HepG2 (cell line): ENCODE measurements around the gene ADGRG1. TPM values are rescaled to one million over a fixed set of nuclear protein-coding genes. Genes with fewer than 3 reads are reported as not detected.

Source experiments
- ATAC-seq: fragments of 200-7000 bp; cut with Tn5 transposase; 3 replicates; pipeline ENCODE4 v1.9.1; 2020; ENCODE audit warnings: mild to moderate bottlenecking, moderate library complexity
- BruUV-seq: library from RNA; stranded (reverse); fragments of 400-500 nt; replicated peaks from 2 replicates; lab custom pipeline; 2021; lab: Mats Ljungman, UMichigan
- CTCF ChIA-PET: fragments of 300-600 bp; formaldehyde crosslinking; extraction: SDS; loops from one replicate; lab custom pipeline; 2021; ENCODE audit warnings: low total read pairs, inconsistent platforms, low intra/inter-chr PET ratio; lab: Yijun Ruan, JAX
- POLR2A ChIA-PET: fragments of 350-600 bp; sonication (Branson Sonifier 250); formaldehyde crosslinking; loops from one replicate; lab custom pipeline; 2020; ENCODE audit warnings: antibody characterized with exemption, inconsistent platforms; lab: Yijun Ruan, JAX
- DNase-seq: peaks from one replicate; pipeline ENCODE4 v3.0.0-alpha.2; 2015; ENCODE audit warnings: low spot score
- FAIRE-seq: peaks from 3 replicates; lab custom pipeline; 2011; peaks lifted over from hg19 to GRCh38; lab: Jason Lieb, UNC
- H2AFZ ChIP-seq: one replicate; pipeline ENCODE4 v1.6.1; 2011; ENCODE audit warnings: low read length, inconsistent platforms
- H3K27ac ChIP-seq: fragments of 300-600 bp; 3 replicates; pipeline ENCODE4 v1.8.0; 2011; ENCODE audit warnings: mixed run types, mild to moderate bottlenecking, mixed read lengths, low read length, inconsistent platforms; ENCODE audit not compliant: insufficient read depth; ENCODE audit errors: extremely low read length
- H3K27me3 ChIP-seq, 2 experiments: fragments of 200-600 bp in 1 of 2; 2 replicates in 1 of 2; 3 replicates in 1 of 2; pipeline versions ENCODE4 v1.6.0 to v1.8.0; 2011; ENCODE audit warnings: low read length in 2 of 2, mild to moderate bottlenecking in 2 of 2, moderate library complexity in 2 of 2, inconsistent platforms in 1 of 2; ENCODE audit not compliant: insufficient read depth in 2 of 2, control insufficient read depth in 1 of 2
- H3K36me3 ChIP-seq, 2 experiments: fragments of 200-600 bp in 1 of 2; replicated peaks in 1 of 2; 2 replicates in 1 of 2; 3 replicates in 1 of 2; pipeline versions ENCODE4 v1.5.1 to v1.8.0; 2011; ENCODE audit warnings: low read length in 2 of 2, inconsistent platforms in 1 of 2; ENCODE audit not compliant: insufficient read depth in 2 of 2, control insufficient read depth in 1 of 2
- H3K4me1 ChIP-seq: 2 replicates; pipeline ENCODE4 v1.5.1; 2012; ENCODE audit warnings: low read length, inconsistent platforms; ENCODE audit not compliant: insufficient read depth
- H3K4me2 ChIP-seq: 2 replicates; pipeline ENCODE4 v1.6.0; 2011; ENCODE audit warnings: low read depth, low read length, inconsistent platforms
- H3K4me3 ChIP-seq, 3 experiments: fragments of 200-600 bp in 1 of 3; sonication (generic), shearing (Covaris generic) in 1 of 3; replicated peaks in 1 of 3; 2 replicates each; pipeline ENCODE4 v1.5.1; 2011 to 2016; ENCODE audit warnings: low read length in 3 of 3, inconsistent platforms in 2 of 3, low read depth in 2 of 3, mild to moderate bottlenecking in 2 of 3, control low read depth in 1 of 3, mixed read lengths in 1 of 3; ENCODE audit not compliant: insufficient read depth in 1 of 3
- H3K79me2 ChIP-seq: one replicate; pipeline ENCODE4 v1.6.1; 2011; ENCODE audit warnings: low read length, inconsistent platforms; ENCODE audit not compliant: insufficient read depth
- H3K9ac ChIP-seq: 2 replicates; pipeline ENCODE4 v1.6.0; 2011; ENCODE audit warnings: mild to moderate bottlenecking, low read depth, low read length, inconsistent platforms; ENCODE audit not compliant: insufficient read depth
- H3K9me3 ChIP-seq: 2 replicates; pipeline ENCODE4 v1.5.1; 2012; ENCODE audit warnings: mild to moderate bottlenecking, low read length
- H4K20me1 ChIP-seq: 2 replicates; pipeline ENCODE4 v1.6.0; 2011; ENCODE audit warnings: inconsistent platforms, mild to moderate bottlenecking, low read length, moderate library complexity; ENCODE audit not compliant: insufficient read depth
- AGO1 ChIP-seq: fragments of 200-400 bp; formaldehyde crosslinking; IDR thresholded peaks from 2 replicates; pipeline ENCODE4 v1.6.1; 2017; ENCODE audit warnings: mild to moderate bottlenecking, low read depth, low read length, moderate library complexity; ENCODE audit not compliant: poor library complexity, severe bottlenecking
- EEA1 ChIP-seq: sonication (generic); formaldehyde crosslinking; IDR thresholded peaks from 2 replicates; pipeline ENCODE4 v1.5.1; 2020; ENCODE audit warnings: mild to moderate bottlenecking, missing genetic modification reagents, borderline replicate concordance
- MBD4 ChIP-seq: IDR thresholded peaks from 2 replicates; pipeline ENCODE4 v1.6.1; 2012; ENCODE audit warnings: low read length, inconsistent platforms, borderline replicate concordance
- SALL1 ChIP-seq: sonication (generic); formaldehyde crosslinking; IDR thresholded peaks from 2 replicates; pipeline ENCODE4 v1.8.0; 2022; ENCODE audit warnings: mild to moderate bottlenecking, missing genetic modification reagents
- U2AF1 ChIP-seq: fragments of 200-400 bp; formaldehyde crosslinking; optimal IDR thresholded peaks from 2 replicates; pipeline ENCODE3; 2017; ENCODE audit warnings: mild to moderate bottlenecking, low read depth, low read length
- ZNF30 ChIP-seq: sonication (generic); formaldehyde crosslinking; IDR thresholded peaks from 2 replicates; pipeline ENCODE4 v1.5.0; 2020; ENCODE audit warnings: mild to moderate bottlenecking, missing genetic modification reagents
- ZNF468 ChIP-seq: sonication (generic); formaldehyde crosslinking; IDR thresholded peaks from 2 replicates; pipeline ENCODE4 v1.8.0; 2022; ENCODE audit warnings: mild to moderate bottlenecking, moderate library complexity, missing genetic modification reagents
- ZNF562 ChIP-seq: sonication (generic); formaldehyde crosslinking; IDR thresholded peaks from 2 replicates; pipeline ENCODE4 v1.8.0; 2022; ENCODE audit warnings: missing genetic modification reagents, borderline replicate concordance
- ZNF646 ChIP-seq: sonication (generic); formaldehyde crosslinking; IDR thresholded peaks from 2 replicates; pipeline ENCODE4 v1.9.0; 2021; ENCODE audit warnings: mild to moderate bottlenecking, missing genetic modification reagents
- ZNF687 ChIP-seq: sonication (generic); formaldehyde crosslinking; IDR thresholded peaks from 2 replicates; pipeline ENCODE4 v1.5.1; 2020; ENCODE audit warnings: mild to moderate bottlenecking, missing genetic modification reagents, moderate library complexity
- ZNF768 ChIP-seq: sonication (generic); formaldehyde crosslinking; IDR thresholded peaks from 2 replicates; pipeline ENCODE4 v1.4.0; 2020; ENCODE audit warnings: missing genetic modification reagents
- WGBS: methylation state at CpG from one replicate; pipeline ENCODE4 v1.1.6; 2017; ENCODE audit warnings: low lambda C conversion rate; 5-methylcytosine and 5-hydroxymethylcytosine counted together
- in situ Hi-C: cut with HindIII; loops from 2 replicates; pipeline ENCODE4 v1.10.0; 2017; ENCODE audit warnings: low pct_unique_long_range_greater_than_20kb; ENCODE audit not compliant: extremely low pct_ligation_motif_present
- intact Hi-C: fragments of 100-400 bp; cut with micrococcal nuclease; formaldehyde crosslinking; loops from one replicate; pipeline ENCODE4 v1.10.0; 2022; ENCODE audit not compliant: unreplicated experiment
- polyA plus RNA-seq, 8 experiments: library from polyadenylated mRNA; depleted of rRNA in 3 of 8; stranded (reverse) in 7 of 8; unstranded in 1 of 8; fragments of >200 nt; fragmentation: Illumina TruSeq in 4 of 8; extraction: Trizol in 4 of 8; gene quantifications; 2 replicates each; pipeline versions ENCODE4 v1.2.1 to v1.2.3, GENCODE V29; 2011 to 2016; ENCODE audit warnings: low read depth in 4 of 8, missing spikeins in 1 of 8, mixed read lengths in 1 of 8; ENCODE audit not compliant: insufficient read depth in 1 of 8
- total RNA-seq, 5 experiments: library from RNA; depleted of rRNA; stranded (reverse); fragments of >200 nt; fragmentation: Illumina TruSeq; extraction: Trizol; gene quantifications; 2 replicates each; pipeline ENCODE4 v1.2.3, GENCODE V29; 2016; ENCODE audit warnings: low read depth in 1 of 5
- TF ChIP-seq, protein P1 (sequence below): IDR thresholded peaks from 2 replicates; pipeline ENCODE4 v1.6.1; 2016; ENCODE audit warnings: low read depth, control low read depth

The ADGRG1 gene
- total and polyA plus RNA-seq, 2 of the 13 experiments (the other 11 are each of a cell fraction or from before 2014, with no cell fraction given) = 2.7 to 5.9 TPM

DNA sequence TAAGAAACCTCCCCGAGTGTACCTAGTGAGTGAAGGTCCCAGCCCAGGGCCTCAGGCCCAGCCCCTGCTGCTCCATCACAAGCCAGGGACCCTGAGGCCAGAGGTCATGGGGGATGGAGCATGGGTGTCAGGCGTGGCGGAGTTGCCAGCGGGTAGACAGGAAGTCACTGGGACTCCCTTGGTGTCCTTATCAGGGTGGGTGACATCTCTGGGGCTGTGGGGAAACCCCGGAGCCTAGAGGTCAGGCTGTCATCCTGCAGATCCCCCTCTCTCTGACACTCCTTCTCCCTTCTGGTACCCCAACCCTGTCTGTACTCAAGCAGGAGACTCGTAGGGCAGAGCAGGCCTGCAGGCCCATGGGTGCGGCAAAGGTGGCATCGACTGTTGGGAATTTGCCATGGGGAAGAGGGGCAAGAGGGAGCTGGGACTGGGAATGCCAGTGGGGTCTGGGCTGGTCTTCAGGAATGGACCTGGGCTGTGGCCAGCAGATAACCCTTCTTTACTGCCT, 10.8 kb upstream of the ADGRG1 start:
- H3K4me3 ChIP-seq = no peak overlapping the region
- FAIRE-seq (no peak), DNase-seq (no peak), ATAC-seq (no peak)
- H3K4me2 ChIP-seq = no peak overlapping the region
- ChIA-PET CTCF (interaction anchor here (4.1 kb wide), 1 partner anchor 31 kb away, joined by 21 read pairs; no protein-coding TSS in a partner anchor), POLR2A (interaction anchor here (1.6 to 8.7 kb wide), 3 partner anchors 8 to 17 kb away, joined by 5 to 127 read pairs (median 91); no protein-coding TSS in a partner anchor)
- H3K9ac ChIP-seq = no peak overlapping the region
- 29% methylated on average over 8 of the region's 8 CpGs for WGBS
- H3K4me1 ChIP-seq = peaks cover 65% of the 10 kb centered on the region
- H2AFZ ChIP-seq = no peak overlapping the region
- no peaks in the 10 kb centered on the region for H3K9me3 ChIP-seq
- no peaks in the 10 kb centered on the region for H3K36me3 ChIP-seq
- H3K27me3 ChIP-seq = peaks cover 0 to 16% of the 10 kb centered on the region in 2 experiments; a peak in 3 of 5 replicates
- BruUV-seq = no TSS peak
- in situ Hi-C loops = no loop called here
- no peaks in the 10 kb centered on the region for H4K20me1 ChIP-seq
- intact Hi-C loops = no loop called here
- H3K79me2 ChIP-seq = no peaks in the 10 kb centered on the region
- H3K27ac ChIP-seq = no peak overlapping the region
- TF ChIP-seq ZNF687 (CRISPR knock-in tag) (peak; percentile 24; the same call in 1 of the 2 replicates), ZNF562 (CRISPR knock-in tag) (no peak), ZNF768 (peak; percentile 84; the same call in 1 of the 2 replicates), EEA1 (CRISPR knock-in tag) (no peak), ZNF468 (CRISPR knock-in tag) (no peak), AGO1 (no peak), U2AF1 (no peak), MBD4 (no peak), ZNF30 (no peak), ZNF646 (CRISPR knock-in tag) (no peak), SALL1 (no peak)
- TF ChIP-seq, protein P1, sequence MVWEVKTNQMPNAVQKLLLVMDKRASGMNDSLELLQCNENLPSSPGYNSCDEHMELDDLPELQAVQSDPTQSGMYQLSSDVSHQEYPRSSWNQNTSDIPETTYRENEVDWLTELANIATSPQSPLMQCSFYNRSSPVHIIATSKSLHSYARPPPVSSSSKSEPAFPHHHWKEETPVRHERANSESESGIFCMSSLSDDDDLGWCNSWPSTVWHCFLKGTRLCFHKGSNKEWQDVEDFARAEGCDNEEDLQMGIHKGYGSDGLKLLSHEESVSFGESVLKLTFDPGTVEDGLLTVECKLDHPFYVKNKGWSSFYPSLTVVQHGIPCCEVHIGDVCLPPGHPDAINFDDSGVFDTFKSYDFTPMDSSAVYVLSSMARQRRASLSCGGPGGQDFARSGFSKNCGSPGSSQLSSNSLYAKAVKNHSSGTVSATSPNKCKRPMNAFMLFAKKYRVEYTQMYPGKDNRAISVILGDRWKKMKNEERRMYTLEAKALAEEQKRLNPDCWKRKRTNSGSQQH (CRISPR knock-in tag) = no peak
